Ovary (tissue), 3 donors: ENCODE measurements around the gene NADSYN1.

Source experiments
- EP300 ChIP-seq: sonication (generic); formaldehyde crosslinking; IDR thresholded peaks from one replicate; pipeline ENCODE4 v1.6.1; 2017; ENCODE audit warnings: antibody characterized with exemption
- POLR2A ChIP-seq: fragments of 450-650 bp; IDR thresholded peaks from one replicate; pipeline ENCODE4 v1.6.1; 2017; ENCODE audit warnings: antibody characterized with exemption, mild to moderate bottlenecking, moderate library complexity
- TF ChIP-seq, protein P1 (sequence below), 3 donors: fragments of 450-650 bp in 2 of 3; fragments of 200-600 bp in 1 of 3; IDR thresholded peaks; one replicate each; pipeline versions ENCODE4 v1.5.1 to v1.8.0; 2016 to 2022; ENCODE audit warnings: antibody characterized with exemption in 3 of 3, mild to moderate bottlenecking in 1 of 3
- donor health status: DM: no; HTN: no; CAD: no.

DNA sequence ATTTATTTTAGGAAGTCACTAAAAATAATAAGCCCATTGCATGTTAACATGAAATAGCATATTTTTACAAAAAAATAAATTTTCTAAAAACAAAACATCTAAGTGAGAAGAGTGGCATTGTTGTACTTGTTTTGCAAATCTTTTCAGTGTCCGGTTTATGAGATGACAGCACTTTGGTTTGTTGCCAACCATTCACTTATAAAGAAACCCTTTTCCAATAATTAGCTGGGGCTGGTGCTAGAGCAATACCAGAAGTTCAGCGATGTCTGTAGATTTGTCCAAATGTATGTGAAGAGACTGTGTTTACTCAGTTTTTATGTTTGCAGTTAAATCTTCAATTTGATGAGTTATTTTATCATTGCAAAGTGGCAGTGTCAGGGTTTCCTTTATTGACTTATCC lies 52.0 kb downstream of the NADSYN1 start:
- TF ChIP-seq, protein P1, sequence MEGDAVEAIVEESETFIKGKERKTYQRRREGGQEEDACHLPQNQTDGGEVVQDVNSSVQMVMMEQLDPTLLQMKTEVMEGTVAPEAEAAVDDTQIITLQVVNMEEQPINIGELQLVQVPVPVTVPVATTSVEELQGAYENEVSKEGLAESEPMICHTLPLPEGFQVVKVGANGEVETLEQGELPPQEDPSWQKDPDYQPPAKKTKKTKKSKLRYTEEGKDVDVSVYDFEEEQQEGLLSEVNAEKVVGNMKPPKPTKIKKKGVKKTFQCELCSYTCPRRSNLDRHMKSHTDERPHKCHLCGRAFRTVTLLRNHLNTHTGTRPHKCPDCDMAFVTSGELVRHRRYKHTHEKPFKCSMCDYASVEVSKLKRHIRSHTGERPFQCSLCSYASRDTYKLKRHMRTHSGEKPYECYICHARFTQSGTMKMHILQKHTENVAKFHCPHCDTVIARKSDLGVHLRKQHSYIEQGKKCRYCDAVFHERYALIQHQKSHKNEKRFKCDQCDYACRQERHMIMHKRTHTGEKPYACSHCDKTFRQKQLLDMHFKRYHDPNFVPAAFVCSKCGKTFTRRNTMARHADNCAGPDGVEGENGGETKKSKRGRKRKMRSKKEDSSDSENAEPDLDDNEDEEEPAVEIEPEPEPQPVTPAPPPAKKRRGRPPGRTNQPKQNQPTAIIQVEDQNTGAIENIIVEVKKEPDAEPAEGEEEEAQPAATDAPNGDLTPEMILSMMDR (IDR thresholded peaks at IDR 0.05): no peak
- TF ChIP-seq POLR2A (no peak), EP300 (no peak)
